ENCODE data around the gene SLC25A21.

Gene SLC25A21

GRCh38 chr14:37115406-37115805 is 57.0 kb downstream of the SLC25A21 start:
- TF ChIP-seq BACH2 (CRISPR knock-in tag; IDR thresholded peaks at IDR 0.05; ENCODE audit: borderline replicate concordance), result no peak
- TF ChIP-seq, protein P1, sequence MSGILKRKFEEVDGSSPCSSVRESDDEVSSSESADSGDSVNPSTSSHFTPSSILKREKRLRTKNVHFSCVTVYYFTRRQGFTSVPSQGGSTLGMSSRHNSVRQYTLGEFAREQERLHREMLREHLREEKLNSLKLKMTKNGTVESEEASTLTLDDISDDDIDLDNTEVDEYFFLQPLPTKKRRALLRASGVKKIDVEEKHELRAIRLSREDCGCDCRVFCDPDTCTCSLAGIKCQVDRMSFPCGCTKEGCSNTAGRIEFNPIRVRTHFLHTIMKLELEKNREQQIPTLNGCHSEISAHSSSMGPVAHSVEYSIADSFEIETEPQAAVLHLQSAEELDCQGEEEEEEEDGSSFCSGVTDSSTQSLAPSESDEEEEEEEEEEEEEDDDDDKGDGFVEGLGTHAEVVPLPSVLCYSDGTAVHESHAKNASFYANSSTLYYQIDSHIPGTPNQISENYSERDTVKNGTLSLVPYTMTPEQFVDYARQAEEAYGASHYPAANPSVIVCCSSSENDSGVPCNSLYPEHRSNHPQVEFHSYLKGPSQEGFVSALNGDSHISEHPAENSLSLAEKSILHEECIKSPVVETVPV (CRISPR knock-in tag; IDR thresholded peaks at IDR 0.05), result no peak
- TF ChIP-seq ZFP3 (CRISPR knock-in tag; IDR thresholded peaks at IDR 0.05), result no peak
- no peak for TF ChIP-seq RARB (CRISPR knock-in tag; IDR thresholded peaks at IDR 0.05)
- no peak for TF ChIP-seq OSR1 (CRISPR knock-in tag; IDR thresholded peaks at IDR 0.05)
- no peak for TF ChIP-seq SNAI2 (CRISPR knock-in tag; IDR thresholded peaks at IDR 0.05)
- TF ChIP-seq ZC3H10 (CRISPR knock-in tag; IDR thresholded peaks at IDR 0.05), result no peak
- TF ChIP-seq ZNF8 (CRISPR knock-in tag; IDR thresholded peaks at IDR 0.05), result no peak
- no peak for TF ChIP-seq CREB5 (CRISPR knock-in tag; IDR thresholded peaks at IDR 0.05; ENCODE audit: low read depth)
- TF ChIP-seq, protein P2, sequence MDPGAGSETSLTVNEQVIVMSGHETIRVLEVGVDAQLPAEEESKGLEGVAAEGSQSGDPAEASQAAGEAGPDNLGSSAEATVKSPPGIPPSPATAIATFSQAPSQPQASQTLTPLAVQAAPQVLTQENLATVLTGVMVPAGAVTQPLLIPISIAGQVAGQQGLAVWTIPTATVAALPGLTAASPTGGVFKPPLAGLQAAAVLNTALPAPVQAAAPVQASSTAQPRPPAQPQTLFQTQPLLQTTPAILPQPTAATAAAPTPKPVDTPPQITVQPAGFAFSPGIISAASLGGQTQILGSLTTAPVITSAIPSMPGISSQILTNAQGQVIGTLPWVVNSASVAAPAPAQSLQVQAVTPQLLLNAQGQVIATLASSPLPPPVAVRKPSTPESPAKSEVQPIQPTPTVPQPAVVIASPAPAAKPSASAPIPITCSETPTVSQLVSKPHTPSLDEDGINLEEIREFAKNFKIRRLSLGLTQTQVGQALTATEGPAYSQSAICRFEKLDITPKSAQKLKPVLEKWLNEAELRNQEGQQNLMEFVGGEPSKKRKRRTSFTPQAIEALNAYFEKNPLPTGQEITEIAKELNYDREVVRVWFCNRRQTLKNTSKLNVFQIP (CRISPR knock-in tag; IDR thresholded peaks at IDR 0.05; ENCODE audit: borderline replicate concordance, low read depth), result no peak
- TF ChIP-seq TCF4 (CRISPR knock-in tag; IDR thresholded peaks at IDR 0.05; ENCODE audit: borderline replicate concordance), result no peak
- no peak for ATAC-seq

DNA sequence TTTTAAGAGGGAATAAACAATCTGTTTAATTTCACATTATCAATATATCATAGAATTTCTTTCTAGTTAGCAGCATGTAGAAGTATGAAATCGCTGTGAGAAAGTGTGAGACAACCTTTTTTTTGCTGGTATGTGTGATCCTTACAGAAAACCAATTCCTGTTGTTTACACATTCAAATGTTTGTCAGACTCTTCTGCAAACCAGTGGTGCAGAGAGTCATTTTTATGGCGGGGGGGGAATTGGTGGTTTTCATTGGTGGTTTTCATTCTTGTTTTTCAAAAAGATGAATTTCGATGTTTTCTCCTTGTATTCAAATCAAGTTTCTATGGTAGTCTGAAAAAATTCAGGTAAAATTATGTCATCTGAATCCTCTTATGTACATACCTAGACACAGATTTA is 57.8 kb downstream of the SLC25A21 start:
- TF ChIP-seq OSR1 (CRISPR knock-in tag; IDR thresholded peaks at IDR 0.05) (no peak), ZNF70 (CRISPR knock-in tag; IDR thresholded peaks at IDR 0.05) (no peak), ARNTL (CRISPR knock-in tag; IDR thresholded peaks at IDR 0.05; ENCODE audit: borderline replicate concordance, low read depth) (no peak), TSHZ2 (CRISPR knock-in tag; IDR thresholded peaks at IDR 0.05) (no peak), BACH2 (CRISPR knock-in tag; IDR thresholded peaks at IDR 0.05; ENCODE audit: borderline replicate concordance) (no peak), CSDC2 (CRISPR knock-in tag; IDR thresholded peaks at IDR 0.05) (no peak), RARB (CRISPR knock-in tag; IDR thresholded peaks at IDR 0.05) (no peak), ISL1 (CRISPR knock-in tag; IDR thresholded peaks at IDR 0.05) (no peak), ZNF565 (CRISPR knock-in tag; conservative IDR thresholded peaks at IDR 0.05; ENCODE audit: low read depth) (no peak), PPARA (CRISPR knock-in tag; IDR thresholded peaks at IDR 0.05; ENCODE audit: borderline replicate concordance) (no peak), TCF4 (CRISPR knock-in tag; IDR thresholded peaks at IDR 0.05; ENCODE audit: borderline replicate concordance) (no peak), ZFP30 (CRISPR knock-in tag; IDR thresholded peaks at IDR 0.05) (no peak)
- TF ChIP-seq, protein P3, sequence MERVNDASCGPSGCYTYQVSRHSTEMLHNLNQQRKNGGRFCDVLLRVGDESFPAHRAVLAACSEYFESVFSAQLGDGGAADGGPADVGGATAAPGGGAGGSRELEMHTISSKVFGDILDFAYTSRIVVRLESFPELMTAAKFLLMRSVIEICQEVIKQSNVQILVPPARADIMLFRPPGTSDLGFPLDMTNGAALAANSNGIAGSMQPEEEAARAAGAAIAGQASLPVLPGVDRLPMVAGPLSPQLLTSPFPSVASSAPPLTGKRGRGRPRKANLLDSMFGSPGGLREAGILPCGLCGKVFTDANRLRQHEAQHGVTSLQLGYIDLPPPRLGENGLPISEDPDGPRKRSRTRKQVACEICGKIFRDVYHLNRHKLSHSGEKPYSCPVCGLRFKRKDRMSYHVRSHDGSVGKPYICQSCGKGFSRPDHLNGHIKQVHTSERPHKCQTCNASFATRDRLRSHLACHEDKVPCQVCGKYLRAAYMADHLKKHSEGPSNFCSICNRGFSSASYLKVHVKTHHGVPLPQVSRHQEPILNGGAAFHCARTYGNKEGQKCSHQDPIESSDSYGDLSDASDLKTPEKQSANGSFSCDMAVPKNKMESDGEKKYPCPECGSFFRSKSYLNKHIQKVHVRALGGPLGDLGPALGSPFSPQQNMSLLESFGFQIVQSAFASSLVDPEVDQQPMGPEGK (CRISPR knock-in tag; IDR thresholded peaks at IDR 0.05; ENCODE audit: borderline replicate concordance), result no peak
- TF ChIP-seq, protein P2 (CRISPR knock-in tag; IDR thresholded peaks at IDR 0.05; ENCODE audit: borderline replicate concordance, low read depth), result no peak
- TF ChIP-seq, protein P1 (CRISPR knock-in tag; IDR thresholded peaks at IDR 0.05), result no peak
- ATAC-seq, result no peak
